Sigmoid colon (tissue), 7 donors: ENCODE results near the gene GLP2R. TPM values are rescaled to one million over a fixed set of nuclear protein-coding genes. Genes with fewer than 3 reads are reported as not detected.
"Not testable (repeated sequence)": the region's sequence is repeated elsewhere in the genome, so short reads cannot be mapped to it uniquely, and the experiment has no call there.

Experiments used
- DNase-seq: peaks from one replicate; pipeline ENCODE4 v3.0.0-alpha.2; 2019
- H3K27ac ChIP-seq, 4 donors: fragments of 200-600 bp; sonication (generic); one replicate each; pipeline ENCODE4 v1.5.1; 2016 to 2019; ENCODE audit warnings: mild to moderate bottlenecking in 1 of 4
- H3K27me3 ChIP-seq, 3 donors: fragments of 200-600 bp; sonication (generic); one replicate each; pipeline ENCODE4 v1.5.1; 2019; ENCODE audit warnings: mild to moderate bottlenecking in 1 of 3
- H3K36me3 ChIP-seq, 4 donors: fragments of 200-600 bp; sonication (generic); one replicate each; pipeline ENCODE4 v1.5.1; 2016 to 2019
- H3K4me1 ChIP-seq, 4 donors: fragments of 200-600 bp; sonication (generic); one replicate each; pipeline ENCODE4 v1.5.1; 2017 to 2019
- H3K4me3 ChIP-seq, 4 donors: fragments of 200-600 bp; sonication (generic); one replicate each; pipeline ENCODE4 v1.5.1; 2017 to 2019; ENCODE audit warnings: mild to moderate bottlenecking in 2 of 4, moderate library complexity in 1 of 4
- H3K9me3 ChIP-seq, 4 donors: fragments of 200-600 bp in 3 of 4; sonication (generic) in 3 of 4; one replicate each; pipeline versions ENCODE4 v1.5.1 to v1.6.1; 2013 to 2019
- CTCF ChIP-seq, 4 experiments: fragments of 450-650 bp in 3 of 4; fragments of 200-600 bp in 1 of 4; IDR thresholded peaks; one replicate each; pipeline ENCODE4 v1.5.1; 2016 to 2019; ENCODE audit warnings: antibody characterized with exemption in 4 of 4, mild to moderate bottlenecking in 3 of 4, moderate library complexity in 2 of 4
- EP300 ChIP-seq, 4 donors: sonication (generic); formaldehyde crosslinking; IDR thresholded peaks; one replicate each; pipeline ENCODE4 v1.6.1; 2017; ENCODE audit warnings: antibody characterized with exemption in 4 of 4
- POLR2A ChIP-seq, 2 donors: fragments of 450-650 bp; IDR thresholded peaks; one replicate each; pipeline ENCODE4 v1.6.1; 2016; ENCODE audit warnings: antibody characterized with exemption in 2 of 2, mild to moderate bottlenecking in 2 of 2, moderate library complexity in 2 of 2
- POLR2AphosphoS5 ChIP-seq, 4 donors: sonication (generic); formaldehyde crosslinking; IDR thresholded peaks; one replicate each; pipeline ENCODE4 v1.6.1; 2017; ENCODE audit warnings: antibody characterized with exemption in 4 of 4
- WGBS, 2 donors: extraction: QIAGEN DNeasy Blood & Tissue Kit; methylation state at CpG; one replicate each; pipeline ENCODE4 v1.1.7; 2013; 5-methylcytosine and 5-hydroxymethylcytosine counted together
- intact Hi-C: fragments of 100-400 bp; cut with DNase I; formaldehyde crosslinking; loops from one replicate; pipeline ENCODE4 v1.15.1; 2023
- polyA plus RNA-seq, 3 donors: library from polyadenylated mRNA; stranded (reverse); fragments of 200-250 nt; gene quantifications; one replicate each; pipeline ENCODE4 v1.2.3, GENCODE V29; 2013
- total RNA-seq, 4 donors: library from RNA; depleted of rRNA; stranded (reverse); fragments of >200 nt; gene quantifications; one replicate each; pipeline ENCODE4 v1.1.0, GENCODE V29; 2016
- donor health status: healthy with polysubstance abuse.
- donor health status: Bipolar disorder and iron deficiency.
- donor health status: healthy.

Gene GLP2R
- total RNA-seq: 10 to 100 TPM; 28.5 to 56.2 (median 50.8) TPM
- polyA plus RNA-seq: 10 to 100 TPM in 1 of 3 donors, 1 to 10 TPM in 1, under 1 TPM in 1; 0.89 to 15.0 (median 5.5) TPM

GRCh38 chr17:9825641-9826150 lies at the start of gene GLP2R:
Gene GLP2R, plus strand, starts transcription at chr17:9825924. Its CDS starts 140 bp downstream, at chr17:9826064.
- H3K4me1 ChIP-seq: peaks cover 0 to 52% (median 26%) of the 10 kb centered on the region in 4 donors
- 59 to 60% methylated on average over 21 of the region's 21 CpGs for WGBS, 2 donors
- DNase-seq: peak; percentile 75
- H3K27ac ChIP-seq: peak within 1 kb of the TSS; percentile 25 to 58 (median 30)
- no peaks in the 10 kb centered on the region for H3K27me3 ChIP-seq
- H3K36me3 ChIP-seq: no peaks in the 10 kb centered on the region
- peak within 1 kb of the TSS; percentile 10 to 41 (median 32) for H3K4me3 ChIP-seq
- intact Hi-C loops: no loop called here
- TF ChIP-seq POLR2AphosphoS5 (IDR thresholded peaks at IDR 0.05) (peak in 2 of 4 donors; percentile 30 to 52), POLR2A (IDR thresholded peaks at IDR 0.05) (no peak), CTCF (IDR thresholded peaks at IDR 0.05) (no peak), EP300 (IDR thresholded peaks at IDR 0.05) (no peak)
- no peaks in the 10 kb centered on the region for H3K9me3 ChIP-seq

- no peaks in the 10 kb centered on the region for H3K36me3 ChIP-seq
- no peak overlapping the region for H3K27ac ChIP-seq
- H3K4me3 ChIP-seq: no peak overlapping the region
- H3K9me3 ChIP-seq: no peaks in the 10 kb centered on the region
- H3K27me3 ChIP-seq: no peaks in the 10 kb centered on the region
- intact Hi-C loops: no loop called here
- no peak for DNase-seq
- no peak for TF ChIP-seq POLR2AphosphoS5 (IDR thresholded peaks at IDR 0.05)
- no peak for TF ChIP-seq POLR2A (IDR thresholded peaks at IDR 0.05)
- TF ChIP-seq CTCF (IDR thresholded peaks at IDR 0.05): no peak
- TF ChIP-seq EP300 (IDR thresholded peaks at IDR 0.05): no peak
- H3K4me1 ChIP-seq: no peaks in the 10 kb centered on the region
- WGBS, 2 donors: 90 to 93% methylated on average over 9 of the region's 9 CpGs
These were observed 48.8 kb upstream of the GLP2R start for GRCh38 chr17:9776911-9777310.

- DNase-seq: no peak
- Histone ChIP-seq H3K4me1 (no peaks in the 10 kb centered on the region), H3K27me3 (no peaks in the 10 kb centered on the region), H3K9me3 (no peaks in the 10 kb centered on the region), H3K27ac (no peak overlapping the region), H3K36me3 (no peaks in the 10 kb centered on the region), H3K4me3 (no peak overlapping the region)
- no peak for TF ChIP-seq POLR2AphosphoS5 (IDR thresholded peaks at IDR 0.05)
- TF ChIP-seq POLR2A (IDR thresholded peaks at IDR 0.05): no peak
- TF ChIP-seq CTCF (IDR thresholded peaks at IDR 0.05): no peak
- TF ChIP-seq EP300 (IDR thresholded peaks at IDR 0.05): no peak
- intact Hi-C loops: no loop called here
- 87 to 94% methylated on average over 3 of the region's 3 CpGs for WGBS, 2 donors
These were observed 45.2 kb upstream of the GLP2R start for GRCh38 chr17:9780552-9780951.

- DNase-seq: no peak
- Histone ChIP-seq H3K4me3 (no peak overlapping the region), H3K36me3 (no peaks in the 10 kb centered on the region), H3K9me3 (no peaks in the 10 kb centered on the region), H3K27ac (no peak overlapping the region), H3K27me3 (no peaks in the 10 kb centered on the region), H3K4me1 (no peaks in the 10 kb centered on the region)
- TF ChIP-seq CTCF (IDR thresholded peaks at IDR 0.05) (no peak), POLR2AphosphoS5 (IDR thresholded peaks at IDR 0.05) (no peak), EP300 (IDR thresholded peaks at IDR 0.05) (no peak), POLR2A (IDR thresholded peaks at IDR 0.05) (no peak)
- intact Hi-C loops: no loop called here
- WGBS, 2 donors: 53 to 74% methylated on average over 4 of the region's 4 CpGs
These were observed 42.7 kb upstream of the GLP2R start for GRCh38 chr17:9783050-9783449.

- H3K27me3 ChIP-seq, H3K27ac ChIP-seq, H3K36me3 ChIP-seq, H3K4me1 ChIP-seq, DNase-seq, intact Hi-C loops, H3K9me3 ChIP-seq, H3K4me3 ChIP-seq: not testable (repeated sequence)
- 84 to 90% methylated on average over 5 of the region's 5 CpGs for WGBS, 2 donors
These were observed 42.3 kb upstream of the GLP2R start for GRCh38 chr17:9783465-9783864.
